Upper lobe of left lung (tissue), 4 donors: ENCODE results near the gene NACC2.

Experiments used
- CTCF ChIP-seq, 6 experiments: fragments of 450-650 bp in 4 of 6; fragments of 200-600 bp in 2 of 6; sonication (generic) in 2 of 6; IDR thresholded peaks; one replicate each; pipeline ENCODE4 v1.5.1; 2016 to 2019; ENCODE audit warnings: antibody characterized with exemption in 6 of 6
- EP300 ChIP-seq, 4 donors: sonication (generic); formaldehyde crosslinking; IDR thresholded peaks; one replicate each; pipeline ENCODE4 v1.5.1; 2017; ENCODE audit warnings: antibody characterized with exemption in 4 of 4, control low read depth in 2 of 4
- POLR2A ChIP-seq, 4 donors: fragments of 450-650 bp; IDR thresholded peaks; one replicate each; pipeline ENCODE4 v1.5.1; 2016 to 2017; ENCODE audit warnings: antibody characterized with exemption in 4 of 4, mild to moderate bottlenecking in 2 of 4
- POLR2AphosphoS5 ChIP-seq, 2 donors: sonication (generic); formaldehyde crosslinking; IDR thresholded peaks; one replicate each; pipeline ENCODE4 v1.5.1; 2017; ENCODE audit warnings: antibody characterized with exemption in 2 of 2

DNA sequence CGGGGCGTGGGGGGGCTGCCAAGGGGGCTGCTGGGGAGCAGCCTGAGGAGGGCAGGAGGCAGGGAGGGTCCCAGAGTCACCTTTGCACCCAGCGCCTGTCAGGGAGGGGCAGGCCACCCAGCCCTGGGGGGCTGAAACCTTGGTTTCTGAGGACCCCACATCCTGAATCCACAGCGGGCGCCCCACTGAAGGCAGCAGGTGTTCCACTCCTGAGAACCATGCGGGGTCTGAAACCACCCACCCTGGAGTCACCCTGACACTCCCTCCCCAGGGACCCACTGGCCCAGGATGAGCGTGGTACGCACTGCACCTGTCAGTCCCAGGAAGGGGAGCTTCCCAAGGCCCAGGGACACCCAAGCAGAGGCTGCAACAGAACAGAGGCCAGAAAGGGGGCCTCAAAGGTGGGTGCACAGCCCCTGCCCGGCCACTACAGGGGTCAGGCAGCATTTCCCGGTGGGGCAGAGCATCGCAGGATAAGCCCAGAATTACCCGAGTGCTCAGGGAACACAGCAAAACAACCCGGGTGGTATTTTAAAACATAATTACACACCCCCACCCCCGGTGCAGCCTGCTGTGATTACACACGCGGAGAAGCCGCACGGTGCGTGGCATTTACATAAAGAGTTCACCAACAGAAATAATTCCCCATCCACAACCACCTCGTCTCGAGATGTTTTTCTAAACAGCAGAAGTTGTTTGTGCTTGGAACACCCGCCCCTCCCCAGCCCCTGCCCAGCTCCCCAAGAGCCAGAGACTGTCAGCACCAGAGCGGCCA, 76.6 kb downstream of the NACC2 start:
- TF ChIP-seq CTCF (IDR thresholded peaks at IDR 0.05) (no peak), POLR2A (IDR thresholded peaks at IDR 0.05) (no peak), POLR2AphosphoS5 (IDR thresholded peaks at IDR 0.05) (no peak), EP300 (IDR thresholded peaks at IDR 0.05) (no peak)
